ENCODE measurements around the gene CCDC87. TPM values are rescaled to one million over a fixed set of nuclear protein-coding genes. Genes with fewer than 3 reads are reported as not detected.
A peak's percentile ranks its signal among the peaks of the same experiment; 100 is the strongest.
"Not testable (repeated sequence)": the region's sequence is repeated elsewhere in the genome, so short reads cannot be mapped to it uniquely, and the experiment has no call there.

Gene CCDC87
- total and polyA plus RNA-seq, 8 donors = 0.05 to 15.9 (median 0.29) TPM; not detected in 4

GRCh38 chr11:66614073-66614472 is 21.2 kb upstream of the CCDC87 start:
- no peak for TF ChIP-seq EP300 (IDR thresholded peaks at IDR 0.05)
- TF ChIP-seq POLR2A (IDR thresholded peaks at IDR 0.05) = no peak
- TF ChIP-seq CTCF (IDR thresholded peaks at IDR 0.05) = no peak
- TF ChIP-seq POLR2AphosphoS5 (IDR thresholded peaks at IDR 0.05) = no peak
- Histone ChIP-seq H3K4me3 (no peak overlapping the region), H3K4me1 (peaks cover 12 to 35% (median 27%) of the 10 kb centered on the region in 4 donors), H3K27me3 (no peaks in the 10 kb centered on the region), H3K36me3 (no peaks in the 10 kb centered on the region), H3K9me3 (no peaks in the 10 kb centered on the region), H3K27ac (no peak overlapping the region)
- 37 to 79% (median 62%) methylated on average over 13 of the region's 13 CpGs for WGBS, 5 donors
- peak in 1 of 2 donors; percentile 46 for DNase-seq
- intact Hi-C loops (cut with DNase I; ENCODE audit: low total_unique reads) = no loop called here

- no peak for DNase-seq
- peaks cover 5 to 29% (median 22%) of the 10 kb centered on the region in 4 donors for H3K4me1 ChIP-seq
- intact Hi-C loops (cut with DNase I; ENCODE audit: low total_unique reads) = no loop called here
- no peaks in the 10 kb centered on the region for H3K27me3 ChIP-seq
- 91 to 100% (median 96%) methylated on average over 1 of the region's 1 CpG for WGBS, 5 donors
- no peaks in the 10 kb centered on the region for H3K9me3 ChIP-seq
- TF ChIP-seq POLR2A (IDR thresholded peaks at IDR 0.05) (no peak), POLR2AphosphoS5 (IDR thresholded peaks at IDR 0.05) (no peak), EP300 (IDR thresholded peaks at IDR 0.05) (no peak), CTCF (IDR thresholded peaks at IDR 0.05) (no peak)
- no peaks in the 10 kb centered on the region for H3K36me3 ChIP-seq
- H3K4me3 ChIP-seq = no peak overlapping the region
- H3K27ac ChIP-seq = no peak overlapping the region
Measured at GRCh38 chr11:66612458-66612857, 19.6 kb upstream of the CCDC87 start.

- WGBS, 5 donors = 49 to 70% (median 53%) methylated on average over 4 of the region's 4 CpGs
- H3K9me3 ChIP-seq = no peaks in the 10 kb centered on the region
- no peak overlapping the region for H3K4me3 ChIP-seq
- DNase-seq = no peak
- peaks cover 11 to 25% (median 21%) of the 10 kb centered on the region in 4 donors for H3K4me1 ChIP-seq
- no peak for TF ChIP-seq CTCF (IDR thresholded peaks at IDR 0.05)
- H3K27ac ChIP-seq = no peak overlapping the region
- H3K27me3 ChIP-seq = no peaks in the 10 kb centered on the region
- peaks cover 7 to 17% (median 15%) of the 10 kb centered on the region in 4 donors for H3K36me3 ChIP-seq
- intact Hi-C loops (cut with DNase I; ENCODE audit: low total_unique reads) = no loop called here
Measured at GRCh38 chr11:66609721-66610617, 17.1 kb upstream of the CCDC87 start.

- peak; percentile 53 to 55 for DNase-seq
- TF ChIP-seq EP300 (IDR thresholded peaks at IDR 0.05) (no peak), CTCF (IDR thresholded peaks at IDR 0.05) (no peak), POLR2AphosphoS5 (IDR thresholded peaks at IDR 0.05) (no peak), POLR2A (IDR thresholded peaks at IDR 0.05) (no peak)
- Histone ChIP-seq H3K27ac (peak overlapping the region in 4 of 5 donors; percentile 69 to 80 (median 70)), H3K4me1 (peaks cover 11 to 22% (median 17%) of the 10 kb centered on the region in 4 donors), H3K27me3 (no peaks in the 10 kb centered on the region), H3K4me3 (no peak overlapping the region), H3K9me3 (no peaks in the 10 kb centered on the region), H3K36me3 (peaks cover 12 to 42% (median 40%) of the 10 kb centered on the region in 4 donors)
- 21 to 47% (median 36%) methylated on average over 8 of the region's 8 CpGs for WGBS, 5 donors
- intact Hi-C loops (cut with DNase I; ENCODE audit: low total_unique reads) = no loop called here
Measured at GRCh38 chr11:66607126-66607834, 14.4 kb upstream of the CCDC87 start.

- peak overlapping the region in 4 of 5 donors; percentile 69 to 80 (median 70) for H3K27ac ChIP-seq
- H3K27me3 ChIP-seq; DNase-seq; intact Hi-C loops (cut with DNase I; ENCODE audit: low total_unique reads); H3K9me3 ChIP-seq; H3K4me3 ChIP-seq: not testable (repeated sequence)
- peaks cover 11 to 28% (median 17%) of the 10 kb centered on the region in 4 donors for H3K4me1 ChIP-seq
- H3K36me3 ChIP-seq = peaks cover 12 to 48% (median 47%) of the 10 kb centered on the region in 4 donors
- WGBS, 5 donors = 94 to 98% (median 97%) methylated on average over 3 of the region's 3 CpGs
Measured at GRCh38 chr11:66606608-66607007, 13.7 kb upstream of the CCDC87 start.

Measured in stomach (tissue), 9 donors.